Measurements from ENCODE around the gene KCTD4. TPM values are rescaled to one million over a fixed set of nuclear protein-coding genes. Genes with fewer than 3 reads are reported as not detected.

Gene KCTD4
- total and polyA plus RNA-seq, 7 donors: 0.22 to 6.8 (median 1.4) TPM

DNA sequence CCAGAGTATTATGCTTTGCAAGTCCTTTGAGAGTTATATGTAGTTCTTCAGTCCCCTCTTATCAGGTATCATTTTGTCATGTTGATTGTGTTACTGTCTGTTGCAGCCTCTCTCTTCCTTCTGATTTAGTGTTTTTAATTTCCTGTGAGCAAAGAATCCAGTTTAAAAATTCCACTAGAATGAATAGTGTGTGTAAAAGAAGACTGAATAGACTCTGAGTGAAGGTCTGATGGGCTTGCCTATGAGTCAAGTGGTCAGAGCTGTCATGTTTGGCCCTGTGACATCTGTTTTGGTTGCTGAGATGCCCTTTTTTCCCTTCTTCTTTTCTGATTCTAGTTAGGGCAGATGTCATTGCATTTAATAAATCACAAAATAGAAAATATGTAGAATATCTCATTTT lies 23.3 kb upstream of the KCTD4 start:
- no peak overlapping the region for H3K4me3 ChIP-seq
- peaks cover 0 to 20% (median 17%) of the 10 kb centered on the region in 4 donors for H3K4me1 ChIP-seq
- no peaks in the 10 kb centered on the region for H3K36me3 ChIP-seq
- H3K9me3 ChIP-seq: no peaks in the 10 kb centered on the region
- no peak overlapping the region for H3K27ac ChIP-seq
- TF ChIP-seq POLR2A (IDR thresholded peaks at IDR 0.05) (no peak), EP300 (IDR thresholded peaks at IDR 0.05) (no peak), POLR2AphosphoS5 (IDR thresholded peaks at IDR 0.05) (no peak)
- TF ChIP-seq, protein P1, sequence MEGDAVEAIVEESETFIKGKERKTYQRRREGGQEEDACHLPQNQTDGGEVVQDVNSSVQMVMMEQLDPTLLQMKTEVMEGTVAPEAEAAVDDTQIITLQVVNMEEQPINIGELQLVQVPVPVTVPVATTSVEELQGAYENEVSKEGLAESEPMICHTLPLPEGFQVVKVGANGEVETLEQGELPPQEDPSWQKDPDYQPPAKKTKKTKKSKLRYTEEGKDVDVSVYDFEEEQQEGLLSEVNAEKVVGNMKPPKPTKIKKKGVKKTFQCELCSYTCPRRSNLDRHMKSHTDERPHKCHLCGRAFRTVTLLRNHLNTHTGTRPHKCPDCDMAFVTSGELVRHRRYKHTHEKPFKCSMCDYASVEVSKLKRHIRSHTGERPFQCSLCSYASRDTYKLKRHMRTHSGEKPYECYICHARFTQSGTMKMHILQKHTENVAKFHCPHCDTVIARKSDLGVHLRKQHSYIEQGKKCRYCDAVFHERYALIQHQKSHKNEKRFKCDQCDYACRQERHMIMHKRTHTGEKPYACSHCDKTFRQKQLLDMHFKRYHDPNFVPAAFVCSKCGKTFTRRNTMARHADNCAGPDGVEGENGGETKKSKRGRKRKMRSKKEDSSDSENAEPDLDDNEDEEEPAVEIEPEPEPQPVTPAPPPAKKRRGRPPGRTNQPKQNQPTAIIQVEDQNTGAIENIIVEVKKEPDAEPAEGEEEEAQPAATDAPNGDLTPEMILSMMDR (IDR thresholded peaks at IDR 0.05): no peak
- intact Hi-C loops (cut with DNase I): no loop called here
- no peaks in the 10 kb centered on the region for H3K27me3 ChIP-seq
- no peak for DNase-seq

DNA sequence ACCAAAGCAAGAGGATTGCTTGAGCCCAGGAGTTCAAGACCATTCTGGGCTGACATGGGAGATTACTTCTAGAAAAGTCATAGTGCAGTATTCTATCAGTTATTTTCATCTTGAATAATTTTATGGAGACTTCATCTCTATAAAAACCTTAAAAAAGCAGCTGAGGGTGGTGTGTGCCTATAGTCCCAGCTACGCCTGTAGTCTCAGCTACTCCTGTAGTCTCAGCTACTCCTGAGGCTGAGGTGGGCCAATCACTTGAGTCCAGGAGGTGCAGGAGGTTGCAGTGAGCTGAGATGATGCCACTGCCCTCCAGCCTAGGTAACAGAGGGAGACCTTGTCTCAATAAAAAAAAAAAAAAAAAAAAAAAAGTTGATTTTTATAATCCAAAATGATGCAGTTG lies 22.1 kb upstream of the KCTD4 start:
- DNase-seq: no peak
- H3K36me3 ChIP-seq: no peaks in the 10 kb centered on the region

DNA sequence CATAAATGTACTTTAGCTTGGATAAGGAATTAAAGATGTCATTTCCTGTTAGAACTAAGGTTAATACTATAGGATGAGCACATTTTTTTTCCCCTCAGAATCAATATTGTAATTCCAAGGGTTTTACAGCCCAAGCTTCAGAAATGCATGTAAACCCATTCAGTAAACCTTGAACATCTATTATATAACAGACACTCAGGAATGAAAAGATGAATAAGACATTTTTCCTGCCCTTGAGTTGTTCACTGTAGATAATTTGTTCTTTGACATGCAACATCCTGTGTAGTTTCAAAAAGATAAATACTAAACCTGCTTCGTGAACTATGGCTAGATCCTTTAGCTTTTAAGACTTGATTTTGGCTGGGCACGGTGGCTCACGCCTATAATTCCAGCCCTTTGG lies 21.7 kb upstream of the KCTD4 start:
- intact Hi-C loops (cut with DNase I): no loop called here
- H3K36me3 ChIP-seq: no peaks in the 10 kb centered on the region
- WGBS, 2 donors: 94 to 95% methylated on average over 3 of the region's 3 CpGs

More for the DNA sequence above, 22.1 kb upstream of the KCTD4 start:
- WGBS, 2 donors: 96 to 97% methylated on average over 1 of the region's 1 CpG
- Histone ChIP-seq H3K9me3 (no peaks in the 10 kb centered on the region), H3K27me3 (no peaks in the 10 kb centered on the region), H3K4me3 (no peak overlapping the region), H3K4me1 (peaks cover 0 to 32% (median 25%) of the 10 kb centered on the region in 4 donors), H3K27ac (peak overlapping the region in 1 of 4 donors; percentile 13)
- TF ChIP-seq EP300 (IDR thresholded peaks at IDR 0.05): no peak
- TF ChIP-seq POLR2AphosphoS5 (IDR thresholded peaks at IDR 0.05): no peak
- no peak for TF ChIP-seq POLR2A (IDR thresholded peaks at IDR 0.05)
- TF ChIP-seq, protein P1 (IDR thresholded peaks at IDR 0.05): no peak
- intact Hi-C loops (cut with DNase I): no loop called here

DNA sequence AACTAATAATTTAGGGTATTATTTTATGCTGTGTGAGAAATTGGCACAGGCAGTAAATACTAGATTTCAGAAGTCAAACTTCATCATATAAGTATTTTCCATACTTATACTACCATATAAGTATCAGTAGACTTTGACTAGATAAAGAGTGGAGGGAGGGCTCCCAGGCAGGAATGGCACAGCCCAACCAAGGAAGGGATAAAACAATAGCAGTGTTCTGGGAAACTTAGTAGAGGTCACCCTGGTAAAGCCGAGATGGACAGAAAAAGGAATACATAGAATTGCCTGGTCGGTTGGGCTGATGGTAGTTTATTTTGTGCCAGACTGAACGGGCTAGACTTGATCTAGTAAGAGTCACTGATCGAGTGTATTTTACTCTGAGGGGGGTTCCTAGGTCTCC lies 19.6 kb upstream of the KCTD4 start:
- Histone ChIP-seq H3K9me3 (no peaks in the 10 kb centered on the region), H3K36me3 (no peaks in the 10 kb centered on the region), H3K27me3 (no peaks in the 10 kb centered on the region), H3K27ac (peak overlapping the region in 3 of 4 donors; percentile 11 to 43 (median 41)), H3K4me3 (no peak overlapping the region), H3K4me1 (peaks cover 0 to 47% (median 37%) of the 10 kb centered on the region in 4 donors)
- 97% methylated on average over 4 of the region's 4 CpGs for WGBS, 2 donors
- no peak for TF ChIP-seq POLR2A (IDR thresholded peaks at IDR 0.05)
- TF ChIP-seq, protein P1 (IDR thresholded peaks at IDR 0.05): no peak
- TF ChIP-seq POLR2AphosphoS5 (IDR thresholded peaks at IDR 0.05): no peak
- no peak for TF ChIP-seq EP300 (IDR thresholded peaks at IDR 0.05)
- DNase-seq: no peak
- intact Hi-C loops (cut with DNase I): no loop called here

More for the DNA sequence above, 21.7 kb upstream of the KCTD4 start:
- Histone ChIP-seq H3K4me3 (no peak overlapping the region), H3K27me3 (no peaks in the 10 kb centered on the region), H3K27ac (peak overlapping the region in 1 of 4 donors; percentile 13), H3K9me3 (no peaks in the 10 kb centered on the region), H3K4me1 (peaks cover 0 to 35% (median 26%) of the 10 kb centered on the region in 4 donors)
- DNase-seq: no peak
- TF ChIP-seq POLR2AphosphoS5 (IDR thresholded peaks at IDR 0.05) (peak in 1 of 4 donors; percentile 43), POLR2A (IDR thresholded peaks at IDR 0.05) (no peak)

DNA sequence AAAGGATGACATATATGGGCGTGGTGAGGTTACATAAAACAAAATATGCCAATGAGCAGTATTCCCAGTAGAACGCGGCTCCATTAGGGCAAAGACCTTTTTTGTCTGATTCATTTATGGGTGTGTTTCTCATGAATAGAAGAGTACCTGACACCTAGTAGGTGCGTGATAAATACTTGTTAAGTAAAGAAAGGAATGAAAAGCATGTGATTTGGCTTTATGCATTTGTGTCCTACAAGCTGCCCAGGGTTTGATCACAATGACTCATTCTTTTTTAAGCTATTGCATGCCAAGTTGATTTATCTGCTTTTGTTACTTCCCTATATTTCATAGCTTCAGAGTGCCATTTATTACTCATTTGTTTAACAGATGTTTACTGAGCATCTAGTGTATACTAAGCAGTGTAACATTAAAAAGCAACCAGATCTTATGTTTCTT lies 19.1 kb upstream of the KCTD4 start:
- whole genome bisulfite sequencing, 2 donors: 25 to 66% methylated on average over 4 of the region's 4 CpGs
- Histone ChIP-seq H3K27me3 (no peaks in the 10 kb centered on the region), H3K36me3 (no peaks in the 10 kb centered on the region), H3K9me3 (no peaks in the 10 kb centered on the region), H3K4me3 (no peak overlapping the region), H3K27ac (peak overlapping the region in 3 of 4 donors; percentile 38 to 43 (median 41)), H3K4me1 (peaks cover 0 to 51% (median 40%) of the 10 kb centered on the region in 4 donors)
- intact Hi-C loops (cut with DNase I): no loop called here
- no peak for DNase-seq
- peak in 1 of 4 donors; percentile 23 for TF ChIP-seq POLR2AphosphoS5 (IDR thresholded peaks at IDR 0.05)
- TF ChIP-seq, protein P1 (IDR thresholded peaks at IDR 0.05): no peak
